Liver (tissue), 3 donors: ENCODE results near the gene BID.

ENCODE experiments used
- ATF3 ChIP-seq: IDR thresholded peaks from 2 replicates; pipeline ENCODE4 v1.6.1; 2016; ENCODE audit warnings: antibody characterized with exemption
- CTCF ChIP-seq: fragments of 150-350 bp; IDR thresholded peaks from 2 replicates; pipeline ENCODE4 v1.5.1; 2017; ENCODE audit warnings: improper control_type of control experiment, low read depth, low read length; ENCODE audit not compliant: missing input control
- EGR1 ChIP-seq, 2 donors: IDR thresholded peaks; 2 replicates each; pipeline ENCODE4 v1.6.1; 2016 to 2018; ENCODE audit warnings: antibody characterized with exemption in 2 of 2, low read depth in 2 of 2
- GABPA ChIP-seq, 2 donors: IDR thresholded peaks in 1 of 2; conservative IDR thresholded peaks in 1 of 2; 2 replicates each; pipeline ENCODE4 v1.6.1; 2016; ENCODE audit warnings: antibody characterized with exemption in 2 of 2, mild to moderate bottlenecking in 1 of 2, moderate library complexity in 1 of 2
- JUND ChIP-seq, 2 donors: IDR thresholded peaks; 2 replicates each; pipeline ENCODE4 v1.6.1; 2016; ENCODE audit warnings: antibody characterized with exemption in 2 of 2
- MAX ChIP-seq: IDR thresholded peaks from 2 replicates; pipeline ENCODE4 v1.6.1; 2016; ENCODE audit warnings: antibody characterized with exemption
- RAD21 ChIP-seq, 2 donors: IDR thresholded peaks; 2 replicates each; pipeline ENCODE4 v1.6.1; 2016; ENCODE audit warnings: antibody characterized with exemption in 2 of 2, mild to moderate bottlenecking in 2 of 2
- REST ChIP-seq: IDR thresholded peaks from 2 replicates; pipeline ENCODE4 v1.6.1; 2016; ENCODE audit warnings: antibody characterized with exemption, mild to moderate bottlenecking
- TAF1 ChIP-seq: conservative IDR thresholded peaks from 2 replicates; pipeline ENCODE4 v1.6.1; 2016; ENCODE audit warnings: antibody characterized with exemption, mild to moderate bottlenecking
- YY1 ChIP-seq: IDR thresholded peaks from 2 replicates; pipeline ENCODE4 v1.6.1; 2016; ENCODE audit warnings: antibody characterized with exemption, mild to moderate bottlenecking
- ZBTB33 ChIP-seq: IDR thresholded peaks from 2 replicates; pipeline ENCODE4 v1.6.1; 2016; ENCODE audit warnings: antibody characterized with exemption
- donor health status: healthy.
- donor health status: healthy.

- TF ChIP-seq CTCF (no peak), ZBTB33 (no peak), MAX (no peak), TAF1 (no peak), ATF3 (no peak), EGR1 (IDR thresholded peaks at IDR 0.05; ENCODE audit: low read depth in 2 of 2) (no peak), YY1 (no peak), REST (no peak), GABPA (IDR thresholded peaks at IDR 0.05 in 1 of 2, conservative IDR thresholded peaks at IDR 0.05 in 1 of 2) (no peak), JUND (IDR thresholded peaks at IDR 0.05) (no peak), RAD21 (IDR thresholded peaks at IDR 0.05) (no peak)
Measured at GRCh38 chr22:17784776-17785175, 10.5 kb upstream of the BID start.
